NB4 (cell line): ENCODE data around the gene NAT8.

Source experiments
- CTCF ChIP-seq: IDR thresholded peaks from one replicate; pipeline ENCODE4 v1.5.1; 2012; ENCODE audit warnings: low read depth, low read length
- MYC ChIP-seq: IDR thresholded peaks from 2 replicates; pipeline ENCODE4 v1.6.1; 2011; ENCODE audit warnings: low read depth, low read length
- POLR2A ChIP-seq: IDR thresholded peaks from 2 replicates; pipeline ENCODE4 v1.6.1; 2011; ENCODE audit warnings: mild to moderate bottlenecking; ENCODE audit not compliant: insufficient read length; ENCODE audit errors: extremely low read depth

GRCh38 chr2:73640946-73641766 lies 1.1 kb downstream of the NAT8 start:
- no peak for TF ChIP-seq CTCF
- no peak for TF ChIP-seq POLR2A
- TF ChIP-seq MYC = no peak
